ENCODE data around the gene KIAA0513.

- no peak for TF ChIP-seq NCOA1 (CRISPR knock-in tag; IDR thresholded peaks at IDR 0.05)
- no peak; the same call in none of the 2 replicates for TF ChIP-seq CTCF (CRISPR knock-in tag; IDR thresholded peaks at IDR 0.05)
- no peak for TF ChIP-seq FOXK2 (IDR thresholded peaks at IDR 0.05)
- TF ChIP-seq ZNF274 (CRISPR knock-in tag; IDR thresholded peaks at IDR 0.05): no peak
- no peak for TF ChIP-seq ZFAT (CRISPR knock-in tag; conservative IDR thresholded peaks at IDR 0.05)
- peak; percentile 83 for TF ChIP-seq ZNF768 (CRISPR knock-in tag; IDR thresholded peaks at IDR 0.05)
- TF ChIP-seq MLLT10 (CRISPR knock-in tag; IDR thresholded peaks at IDR 0.05): no peak
Measured at GRCh38 chr16:85136213-85136701, 108.7 kb downstream of the KIAA0513 start.

All from HepG2 (cell line).